IPS DF 6.9 (cell line): ENCODE data around the gene PRKACA.
"Not testable (repeated sequence)": the region's sequence is repeated elsewhere in the genome, so short reads cannot be mapped to it uniquely, and the experiment has no call there.

ENCODE experiments used
- DNase-seq: peaks from one replicate; pipeline ENCODE4 v3.0.0-alpha.2; 2013; ENCODE audit warnings: low read depth, low spot score
- H3K27ac ChIP-seq: one replicate; pipeline ENCODE4 v1.5.1; 2013; ENCODE audit warnings: low read length, control low read depth
- H3K27me3 ChIP-seq: 2 replicates; pipeline ENCODE4 v1.6.1; 2013; ENCODE audit warnings: mild to moderate bottlenecking, low read length; ENCODE audit not compliant: control insufficient read depth, insufficient read depth
- H3K36me3 ChIP-seq: 2 replicates; pipeline ENCODE4 v1.6.1; 2013; ENCODE audit warnings: low read length; ENCODE audit not compliant: control insufficient read depth, insufficient read depth
- H3K4me1 ChIP-seq: 2 replicates; pipeline ENCODE4 v1.6.1; 2013; ENCODE audit warnings: low read length; ENCODE audit not compliant: control insufficient read depth, insufficient read depth
- H3K4me3 ChIP-seq: 2 replicates; pipeline ENCODE4 v1.5.1; 2013; ENCODE audit warnings: mild to moderate bottlenecking, low read length
- H3K9me3 ChIP-seq: 2 replicates; pipeline ENCODE4 v1.6.1; 2013; ENCODE audit warnings: low read length, inconsistent platforms; ENCODE audit not compliant: control insufficient read depth, insufficient read depth
- WGBS: extraction: QIAGEN DNeasy Blood & Tissue Kit; methylation state at CpG from one replicate; pipeline ENCODE4 v1.1.7; 2013; ENCODE audit warnings: mixed read lengths, missing lambda C conversion rate; ENCODE audit not compliant: insufficient read length, insufficient coverage; 5-methylcytosine and 5-hydroxymethylcytosine counted together

The PRKACA gene

GRCh38 chr19:14147797-14148605, 30.4 kb upstream of the PRKACA start:
- Histone ChIP-seq H3K9me3 (no peaks in the 10 kb centered on the region), H3K27me3 (no peaks in the 10 kb centered on the region), H3K4me3 (no peak overlapping the region), H3K27ac (no peak overlapping the region), H3K4me1 (peaks cover 3% of the 10 kb centered on the region; the same call in 1 of the 2 replicates), H3K36me3 (peaks cover 8% of the 10 kb centered on the region; the same call in 1 of the 2 replicates)
- DNase-seq: peak; percentile 35
- no CpG with 5 or more reads among the region's 20 CpGs for WGBS

DNA sequence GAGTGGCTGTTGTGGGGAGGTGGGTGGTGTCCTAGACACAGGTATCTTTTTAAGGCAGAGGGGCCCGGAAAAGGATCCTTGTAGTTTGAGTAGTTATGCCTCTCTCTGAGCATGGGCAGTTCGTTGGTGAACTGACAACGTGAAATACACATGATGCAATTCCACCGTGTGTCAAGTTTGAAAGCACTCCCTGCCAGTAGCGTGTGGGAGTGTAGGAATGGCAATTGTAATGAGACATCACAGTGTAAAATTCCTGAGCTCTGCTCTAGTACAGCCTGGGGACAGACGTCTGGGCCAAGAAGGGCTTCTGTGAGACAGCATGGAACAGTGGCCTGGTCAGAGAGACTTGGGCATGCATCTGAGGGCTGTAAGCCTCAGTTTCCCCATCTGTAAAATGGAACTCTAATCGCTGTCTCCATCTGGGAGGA, 29.2 kb upstream of the PRKACA start:
- Histone ChIP-seq H3K36me3 (no peaks in the 10 kb centered on the region), H3K4me3 (no peak overlapping the region), H3K4me1 (peaks cover 3% of the 10 kb centered on the region; the same call in 1 of the 2 replicates), H3K9me3 (no peaks in the 10 kb centered on the region), H3K27ac (no peak overlapping the region), H3K27me3 (no peaks in the 10 kb centered on the region)
- no peak for DNase-seq
- WGBS: no CpG with 5 or more reads among the region's 7 CpGs

- not testable (repeated sequence) for H3K27ac ChIP-seq, DNase-seq, H3K27me3 ChIP-seq, H3K36me3 ChIP-seq, H3K4me1 ChIP-seq, H3K9me3 ChIP-seq, H3K4me3 ChIP-seq
- WGBS: no CpG with 5 or more reads among the region's 10 CpGs
These were observed 28.6 kb upstream of the PRKACA start for GRCh38 chr19:14146169-14146568.

DNA sequence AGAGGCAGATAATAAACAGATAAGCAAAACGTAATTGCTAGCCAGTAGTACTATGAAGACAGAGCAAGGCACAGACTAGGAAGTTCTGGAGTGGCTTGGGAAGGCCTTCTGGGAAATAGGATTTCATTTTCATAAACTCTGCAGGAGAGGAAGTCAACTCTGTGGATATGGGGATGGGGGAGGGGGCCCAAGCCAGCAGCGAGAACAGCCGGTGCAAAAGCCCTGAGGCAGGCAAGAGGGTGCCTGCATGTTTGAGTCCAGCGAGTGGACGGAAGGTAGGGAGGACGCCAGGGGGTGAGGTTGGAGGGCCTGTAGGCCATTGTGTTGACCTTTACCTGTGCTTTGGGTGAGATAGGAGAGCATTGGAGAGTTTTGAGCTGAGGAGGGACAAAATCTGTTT, 27.8 kb upstream of the PRKACA start:
- DNase-seq: no peak
- peaks cover 3% of the 10 kb centered on the region; the same call in 1 of the 2 replicates for H3K4me1 ChIP-seq

GRCh38 chr19:14142262-14143190, 25.0 kb upstream of the PRKACA start:
- Histone ChIP-seq H3K4me1 (no peaks in the 10 kb centered on the region), H3K9me3 (no peaks in the 10 kb centered on the region), H3K36me3 (no peaks in the 10 kb centered on the region), H3K27ac (no peak overlapping the region), H3K4me3 (no peak overlapping the region), H3K27me3 (no peaks in the 10 kb centered on the region)
- DNase-seq: no peak
- WGBS: no CpG with 5 or more reads among the region's 12 CpGs

More for the DNA sequence above, 27.8 kb upstream of the PRKACA start:
- no peak overlapping the region for H3K4me3 ChIP-seq
- no peaks in the 10 kb centered on the region for H3K27me3 ChIP-seq
- no peaks in the 10 kb centered on the region for H3K36me3 ChIP-seq
- no peak overlapping the region for H3K27ac ChIP-seq
- WGBS: no CpG with 5 or more reads among the region's 6 CpGs
- H3K9me3 ChIP-seq: no peaks in the 10 kb centered on the region

GRCh38 chr19:14141041-14141440, 23.5 kb upstream of the PRKACA start:
- no peaks in the 10 kb centered on the region for H3K4me1 ChIP-seq
- H3K27ac ChIP-seq: no peak overlapping the region
- no CpG with 5 or more reads among the region's 8 CpGs for WGBS
- no peaks in the 10 kb centered on the region for H3K27me3 ChIP-seq
- no peak for DNase-seq
- H3K36me3 ChIP-seq: no peaks in the 10 kb centered on the region
- no peak overlapping the region for H3K4me3 ChIP-seq
- H3K9me3 ChIP-seq: no peaks in the 10 kb centered on the region

- H3K27me3 ChIP-seq: no peaks in the 10 kb centered on the region
- H3K4me1 ChIP-seq: peaks cover 2% of the 10 kb centered on the region; the same call in 1 of the 2 replicates
- DNase-seq: no peak
- no peak overlapping the region for H3K4me3 ChIP-seq
- H3K36me3 ChIP-seq: no peaks in the 10 kb centered on the region
- H3K9me3 ChIP-seq: no peaks in the 10 kb centered on the region
- no peak overlapping the region for H3K27ac ChIP-seq
- no CpG with 5 or more reads among the region's 9 CpGs for WGBS
These were observed 22.4 kb upstream of the PRKACA start for GRCh38 chr19:14139944-14140343.

- no peak overlapping the region for H3K27ac ChIP-seq
- H3K4me1 ChIP-seq: peaks cover 2% of the 10 kb centered on the region; the same call in 1 of the 2 replicates
- no peaks in the 10 kb centered on the region for H3K27me3 ChIP-seq
- no peak for DNase-seq
- H3K4me3 ChIP-seq: no peak overlapping the region
- no peaks in the 10 kb centered on the region for H3K36me3 ChIP-seq
- no CpG with 5 or more reads among the region's 9 CpGs for WGBS
- no peaks in the 10 kb centered on the region for H3K9me3 ChIP-seq
These were observed 21.2 kb upstream of the PRKACA start for GRCh38 chr19:14138576-14139265.

- Histone ChIP-seq H3K27ac (no peak within 1 kb of the TSS), H3K9me3 (no peaks in the 10 kb centered on the region), H3K36me3 (no peaks in the 10 kb centered on the region)
These were observed 19.1 kb upstream of the PRKACA start, which contains the start of gene ASF1B for GRCh38 chr19:14136509-14137281. ASF1B (minus strand) TSS chr19:14136589; CDS start chr19:14136456, 133 bp downstream.

More at GRCh38 chr19:14136509-14137281, 19.1 kb upstream of the PRKACA start, which contains the start of gene ASF1B:
- no peaks in the 10 kb centered on the region for H3K27me3 ChIP-seq
- peaks cover 2% of the 10 kb centered on the region; the same call in 1 of the 2 replicates for H3K4me1 ChIP-seq
- DNase-seq: peak; percentile 96
- no CpG with 5 or more reads among the region's 78 CpGs for WGBS
- H3K4me3 ChIP-seq: peak within 1 kb of the TSS; percentile 78
